ENCODE data around the gene FXYD7.
"Not testable (repeated sequence)": the region's sequence is repeated elsewhere in the genome, so short reads cannot be mapped to it uniquely, and the experiment has no call there.

The FXYD7 gene

GRCh38 chr19:35143231-35143715, at the start of gene FXYD7:
FXYD7 (plus strand) TSS chr19:35143255; CDS start chr19:35143334, 79 bp downstream.
- DNase-seq (ENCODE audit: low read depth in 2 of 2) = no peak

GRCh38 chr19:35093430-35093829, 49.6 kb upstream of the FXYD7 start:
- DNase-seq (ENCODE audit: low read depth in 2 of 2) = no peak

- no peak for DNase-seq (ENCODE audit: low read depth in 2 of 2)
Observed at GRCh38 chr19:35093941-35094647, 49.0 kb upstream of the FXYD7 start.

- DNase-seq (ENCODE audit: low read depth in 2 of 2) = no peak
Observed at GRCh38 chr19:35094656-35095055, 48.4 kb upstream of the FXYD7 start.

- DNase-seq (ENCODE audit: low read depth in 2 of 2) = no peak
Observed at GRCh38 chr19:35095667-35096368, 47.2 kb upstream of the FXYD7 start.

GRCh38 chr19:35098413-35099049, 44.5 kb upstream of the FXYD7 start:
- DNase-seq (ENCODE audit: low read depth in 2 of 2) = no peak

GRCh38 chr19:35099155-35099896, 43.7 kb upstream of the FXYD7 start:
- no peak for DNase-seq (ENCODE audit: low read depth in 2 of 2)

- no peak for DNase-seq (ENCODE audit: low read depth in 2 of 2)
Observed at GRCh38 chr19:35099897-35100275, 43.2 kb upstream of the FXYD7 start.

GRCh38 chr19:35100588-35101533, 42.2 kb upstream of the FXYD7 start:
- DNase-seq (ENCODE audit: low read depth in 2 of 2) = no peak

GRCh38 chr19:35101949-35102348, 41.1 kb upstream of the FXYD7 start:
- DNase-seq (ENCODE audit: low read depth in 2 of 2) = not testable (repeated sequence)

- not testable (repeated sequence) for DNase-seq (ENCODE audit: low read depth in 2 of 2)
Observed at GRCh38 chr19:35103614-35104013, 39.4 kb upstream of the FXYD7 start.

GRCh38 chr19:35104361-35104760, 38.7 kb upstream of the FXYD7 start:
- no peak for DNase-seq (ENCODE audit: low read depth in 2 of 2)

GRCh38 chr19:35105047-35105410, 38.0 kb upstream of the FXYD7 start:
- no peak for DNase-seq (ENCODE audit: low read depth in 2 of 2)

- DNase-seq (ENCODE audit: low read depth in 2 of 2) = no peak
Observed at GRCh38 chr19:35105411-35106290, 37.4 kb upstream of the FXYD7 start.

GRCh38 chr19:35106291-35106583, 36.8 kb upstream of the FXYD7 start:
- DNase-seq (ENCODE audit: low read depth in 2 of 2) = no peak

- DNase-seq (ENCODE audit: low read depth in 2 of 2) = no peak
Observed at GRCh38 chr19:35106898-35107541, 36.0 kb upstream of the FXYD7 start.

GRCh38 chr19:35107545-35107944, 35.5 kb upstream of the FXYD7 start:
- no peak for DNase-seq (ENCODE audit: low read depth in 2 of 2)

- no peak for DNase-seq (ENCODE audit: low read depth in 2 of 2)
Observed at GRCh38 chr19:35108730-35109129, 34.3 kb upstream of the FXYD7 start.

GRCh38 chr19:35109395-35110112, 33.5 kb upstream of the FXYD7 start:
- DNase-seq (ENCODE audit: low read depth in 2 of 2) = no peak
